ENCODE data around the gene DNER. TPM values are rescaled to one million over a fixed set of nuclear protein-coding genes. Genes with fewer than 3 reads are reported as not detected.

The DNER gene
- total and polyA plus RNA-seq, 2 donors (not counting 3 experiments of a cell fraction or from before 2014, with no cell fraction given), result 0.01 TPM; not detected in 1

DNA sequence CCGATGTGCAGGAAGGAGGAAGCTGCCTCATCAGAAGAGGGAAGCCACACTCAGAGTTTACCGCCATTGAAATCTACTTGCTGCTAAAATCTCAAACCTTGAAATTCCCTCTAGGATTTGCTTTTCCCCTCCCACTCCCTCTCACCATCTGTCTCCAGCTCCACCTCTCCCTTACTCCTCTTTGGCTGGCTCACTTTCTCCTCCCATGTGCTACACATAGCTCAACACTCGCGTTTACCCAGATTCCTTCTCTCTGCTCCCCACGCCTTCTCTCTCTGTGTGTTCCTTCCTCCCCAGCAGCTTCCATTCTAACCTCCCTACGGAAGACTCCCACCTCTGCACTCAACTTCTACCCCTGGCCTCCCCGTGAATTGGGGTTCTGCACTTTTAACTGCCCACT lies 143.1 kb downstream of the DNER start:
- no peak overlapping the region for H3K4me3 ChIP-seq (replicated peaks in 1 of 3; ENCODE audit: insufficient read depth in 1 of 3, low read depth in 1 of 3, low read length in 3 of 3)
- H2AFZ ChIP-seq (ENCODE audit: low read depth, low read length), result no peak overlapping the region
- ChIA-PET CTCF (no interaction called here), POLR2A (no interaction called here)
- H3K36me3 ChIP-seq (ENCODE audit: control insufficient read depth in 2 of 2, extremely low read depth in 1 of 2, insufficient read depth in 2 of 2, low read length in 2 of 2), result no peaks in the 10 kb centered on the region
- intact Hi-C loops (cut with micrococcal nuclease) (no loop called here), dilution Hi-C loops (cut with MboI; ENCODE audit: extremely low pct_ligation_motif_present, low sequenced_read_pairs) (no loop called here)
- no peaks in the 10 kb centered on the region for H4K20me1 ChIP-seq (replicated peaks; ENCODE audit: control insufficient read depth, extremely low read depth, insufficient read depth, low read length)
- no peak overlapping the region for H3K9ac ChIP-seq (replicated peaks; ENCODE audit: extremely low read depth, insufficient read depth, low read length)
- TF ChIP-seq, protein P1, sequence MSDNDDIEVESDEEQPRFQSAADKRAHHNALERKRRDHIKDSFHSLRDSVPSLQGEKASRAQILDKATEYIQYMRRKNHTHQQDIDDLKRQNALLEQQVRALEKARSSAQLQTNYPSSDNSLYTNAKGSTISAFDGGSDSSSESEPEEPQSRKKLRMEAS (IDR thresholded peaks at IDR 0.05; ENCODE audit: insufficient read depth, insufficient read length), result no peak
- TF ChIP-seq MYC (IDR thresholded peaks at IDR 0.05; ENCODE audit: low read depth, low read length) (no peak), POLR2AphosphoS5 (IDR thresholded peaks at IDR 0.05; ENCODE audit: insufficient read depth, low read depth, low read length) (no peak)
- FAIRE-seq (no peak), DNase-seq (ENCODE audit: low read depth, low spot score) (no peak)
- H3K27ac ChIP-seq (ENCODE audit: insufficient read depth, low read depth, low read length), result no peak overlapping the region
- H3K4me2 ChIP-seq (ENCODE audit: insufficient read depth, low read length), result no peak overlapping the region
- H3K4me1 ChIP-seq (ENCODE audit: control insufficient read depth, extremely low read depth, insufficient read depth, low read length), result no peaks in the 10 kb centered on the region
- no peaks in the 10 kb centered on the region for H3K79me2 ChIP-seq (ENCODE audit: control insufficient read depth, insufficient read depth, low read length)
- H3K27me3 ChIP-seq (ENCODE audit: control insufficient read depth in 2 of 2, insufficient read depth in 2 of 2, low read length in 2 of 2), result no peaks in the 10 kb centered on the region
- H3K9me1 ChIP-seq (replicated peaks; ENCODE audit: control insufficient read depth, extremely low read depth, insufficient read depth, low read length), result no peaks in the 10 kb centered on the region
- no peaks in the 10 kb centered on the region for H3K9me3 ChIP-seq (replicated peaks; ENCODE audit: control insufficient read depth, insufficient read depth, low read length)
- no TSS peak for BruUV-seq (replicated peaks)

DNA sequence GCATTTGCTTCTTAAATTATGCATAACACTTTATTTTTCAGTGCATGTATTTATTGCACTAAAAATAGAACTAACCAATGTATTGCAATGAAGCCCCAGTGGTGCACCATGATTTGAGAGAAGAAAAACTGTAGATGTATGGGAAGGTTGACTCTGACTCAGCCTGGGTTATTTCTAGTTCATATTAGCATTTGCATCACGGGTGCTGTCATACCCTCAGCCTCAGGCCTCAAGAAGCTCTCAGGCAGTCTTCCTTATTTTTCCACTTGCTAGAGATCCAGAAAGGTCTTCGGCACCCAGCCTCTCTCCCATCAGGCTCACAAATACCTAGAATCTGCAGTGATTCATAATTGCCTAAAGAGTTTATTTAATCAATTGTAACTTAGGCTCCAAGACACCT lies 148.0 kb downstream of the DNER start:
- TF ChIP-seq EZH2 (IDR thresholded peaks at IDR 0.05; ENCODE audit: borderline replicate concordance, low read depth, low read length, severe bottlenecking), result no peak
- no peak for TF ChIP-seq POLR2AphosphoS5 (IDR thresholded peaks at IDR 0.05; ENCODE audit: insufficient read depth, low read depth, low read length)
- TF ChIP-seq GATA2 (IDR thresholded peaks at IDR 0.05; ENCODE audit: insufficient read depth, insufficient read length, low read depth, low read length), result no peak
- no peak for TF ChIP-seq CTCF (IDR thresholded peaks at IDR 0.05; ENCODE audit: extremely low read depth in 1 of 2, insufficient read depth in 1 of 2, low read depth in 1 of 2, low read length in 2 of 2)
- TF ChIP-seq, protein P1 (IDR thresholded peaks at IDR 0.05; ENCODE audit: insufficient read depth, insufficient read length), result no peak
- TF ChIP-seq MYC (IDR thresholded peaks at IDR 0.05; ENCODE audit: low read depth, low read length), result no peak
- no peak for TF ChIP-seq POLR2A (IDR thresholded peaks at IDR 0.05; ENCODE audit: low read depth, low read length)
- TF ChIP-seq JUN (IDR thresholded peaks at IDR 0.05; ENCODE audit: borderline replicate concordance, insufficient read depth, insufficient read length, low read depth), result no peak
- no peak for TF ChIP-seq FOS (IDR thresholded peaks at IDR 0.05; ENCODE audit: borderline replicate concordance, insufficient read depth, low read length)
- Histone ChIP-seq H3K4me3 (replicated peaks in 1 of 3; ENCODE audit: insufficient read depth in 1 of 3, low read depth in 1 of 3, low read length in 3 of 3) (no peak overlapping the region), H3K79me2 (ENCODE audit: control insufficient read depth, insufficient read depth, low read length) (no peaks in the 10 kb centered on the region), H4K20me1 (replicated peaks; ENCODE audit: control insufficient read depth, extremely low read depth, insufficient read depth, low read length) (no peaks in the 10 kb centered on the region), H3K4me1 (ENCODE audit: control insufficient read depth, extremely low read depth, insufficient read depth, low read length) (no peaks in the 10 kb centered on the region), H3K27me3 (ENCODE audit: control insufficient read depth in 2 of 2, insufficient read depth in 2 of 2, low read length in 2 of 2) (no peaks in the 10 kb centered on the region), H3K9me1 (replicated peaks; ENCODE audit: control insufficient read depth, extremely low read depth, insufficient read depth, low read length) (no peaks in the 10 kb centered on the region), H3K36me3 (ENCODE audit: control insufficient read depth in 2 of 2, extremely low read depth in 1 of 2, insufficient read depth in 2 of 2, low read length in 2 of 2) (no peaks in the 10 kb centered on the region), H3K4me2 (ENCODE audit: insufficient read depth, low read length) (no peak overlapping the region), H3K9ac (replicated peaks; ENCODE audit: extremely low read depth, insufficient read depth, low read length) (no peak overlapping the region), H3K27ac (ENCODE audit: insufficient read depth, low read depth, low read length) (no peak overlapping the region), H3K9me3 (replicated peaks; ENCODE audit: control insufficient read depth, insufficient read depth, low read length) (no peaks in the 10 kb centered on the region), H2AFZ (ENCODE audit: low read depth, low read length) (no peak overlapping the region)
- FAIRE-seq (no peak), DNase-seq (ENCODE audit: low read depth, low spot score) (no peak)
- BruUV-seq (replicated peaks), result no TSS peak
- dilution Hi-C loops (cut with MboI; ENCODE audit: extremely low pct_ligation_motif_present, low sequenced_read_pairs), result no loop called here
- intact Hi-C loops (cut with micrococcal nuclease), result no loop called here
- CTCF ChIA-PET, result interaction anchor here (1.1 kb wide), 1 partner anchor 135 kb away, joined by 5 read pairs; no protein-coding TSS in a partner anchor
- POLR2A ChIA-PET, result no interaction called here
